ENCODE measurements around the gene DRG2.

DRG2 gene

DNA sequence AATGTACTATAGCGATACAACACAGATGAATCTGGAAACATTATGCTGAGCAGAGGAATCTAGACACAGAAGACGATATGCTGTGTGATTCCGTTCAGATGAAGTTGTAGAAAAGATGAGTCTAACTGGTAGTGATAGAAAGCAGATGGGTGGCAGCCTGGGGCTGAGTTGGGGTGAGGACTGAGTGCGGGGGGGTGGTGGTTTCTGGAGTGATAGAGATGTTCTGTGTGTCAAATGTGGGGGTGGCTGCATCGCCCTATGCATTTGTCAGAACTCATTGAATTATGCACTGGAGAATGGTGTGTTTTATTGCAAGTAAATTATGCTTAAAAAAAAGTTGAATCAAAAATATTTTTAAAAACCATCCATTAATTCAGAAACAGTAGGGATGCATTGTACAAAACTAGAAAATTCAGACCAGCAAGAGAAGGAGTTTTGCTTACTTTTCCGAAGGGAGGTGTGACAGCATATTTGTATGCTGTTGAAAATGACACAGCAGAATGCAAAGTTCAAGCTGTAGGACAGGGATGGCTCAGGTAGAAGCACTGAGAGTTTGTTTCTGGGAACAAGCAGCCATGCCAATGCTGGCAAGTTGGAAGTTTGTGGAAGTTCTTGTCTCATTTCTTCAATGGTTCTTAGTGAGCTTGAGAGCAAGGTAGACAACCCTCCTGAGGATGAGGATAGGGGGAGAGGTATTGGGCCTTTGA is 13.0 kb upstream of the DRG2 start:
- no peak for DNase-seq (ENCODE audit: low spot score)

DNA sequence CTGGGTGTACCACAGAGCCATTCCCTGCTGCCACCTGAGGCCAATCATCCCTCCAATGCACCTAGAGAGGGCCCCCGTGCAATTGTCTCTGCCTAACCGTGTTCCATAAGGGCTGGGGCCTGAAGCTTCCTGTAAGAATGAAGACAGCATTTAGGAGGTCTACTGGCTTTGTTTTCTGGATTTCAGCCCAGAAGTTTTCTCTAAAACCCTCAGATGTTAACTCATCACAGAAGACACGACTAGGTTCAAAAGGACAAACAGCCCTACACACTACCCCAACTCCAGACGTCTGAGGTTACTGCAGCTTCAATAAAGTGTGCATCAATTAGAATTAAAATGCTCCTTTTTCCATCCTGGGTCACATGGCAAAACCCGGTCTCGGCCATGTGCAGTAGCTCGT is 10.8 kb upstream of the DRG2 start:
- DNase-seq (ENCODE audit: low spot score), result no peak

DNA sequence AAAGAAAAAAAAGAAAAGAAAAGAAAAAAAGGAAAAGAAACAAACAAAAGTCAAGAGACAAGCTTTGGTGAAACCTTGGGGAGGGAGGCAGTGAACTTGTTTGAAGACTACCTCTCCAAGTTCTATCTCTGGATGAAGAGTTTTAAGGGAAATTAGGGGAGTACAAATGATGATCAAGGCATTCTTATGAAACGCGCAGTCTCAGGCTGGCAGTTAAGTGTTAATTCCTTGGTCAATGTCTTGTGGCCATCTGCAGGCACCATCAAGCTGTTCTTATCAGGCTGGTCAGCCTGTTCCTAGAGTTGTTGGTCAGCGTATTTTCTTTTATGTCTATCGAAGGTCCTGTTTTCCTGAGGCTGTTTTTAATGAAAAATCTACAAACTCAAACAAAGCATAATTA is 8.2 kb upstream of the DRG2 start:
- no peak for DNase-seq (ENCODE audit: low spot score)

DNA sequence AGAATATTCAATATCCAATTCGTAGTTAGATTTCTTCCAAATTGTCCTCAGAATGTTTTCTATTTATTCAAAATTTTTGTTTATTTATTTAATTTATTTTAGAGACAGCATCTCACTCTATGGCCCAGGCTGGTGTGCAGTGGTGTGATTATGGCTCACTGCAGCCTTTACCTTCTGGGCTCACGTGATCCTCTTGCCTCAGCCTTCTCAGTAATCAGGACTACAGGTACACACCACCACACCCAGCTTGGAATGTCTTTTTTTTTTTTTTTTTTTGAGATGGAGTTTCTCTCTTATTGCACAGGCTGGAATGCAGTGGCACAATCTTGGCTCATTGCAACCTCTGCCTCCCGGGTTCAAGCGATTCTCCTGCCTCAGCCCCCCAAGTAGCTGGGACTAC is 3.5 kb upstream of the DRG2 start:
- DNase-seq (ENCODE audit: low spot score), result no peak

DNA sequence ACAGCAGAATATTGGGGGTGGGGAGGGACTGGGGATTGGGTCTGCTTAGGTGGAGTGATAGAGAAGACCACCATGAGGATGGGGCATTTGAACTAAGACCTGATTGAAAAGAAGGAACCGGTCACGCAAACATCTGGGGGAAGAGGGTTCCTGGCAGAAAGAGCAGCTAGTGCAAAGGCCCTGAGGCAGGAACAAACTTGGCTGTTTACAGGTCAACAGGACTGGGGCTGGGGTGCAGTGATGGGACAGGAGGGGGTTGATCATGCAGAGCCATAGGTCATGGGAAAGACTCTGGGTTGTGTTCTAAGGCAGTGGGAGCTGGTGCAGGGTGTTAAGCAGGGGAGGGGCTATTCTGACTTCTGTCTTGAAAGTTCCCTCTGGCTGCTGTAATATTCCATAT is 1.9 kb downstream of the DRG2 start:
- DNase-seq (ENCODE audit: low spot score), result no peak

DNA sequence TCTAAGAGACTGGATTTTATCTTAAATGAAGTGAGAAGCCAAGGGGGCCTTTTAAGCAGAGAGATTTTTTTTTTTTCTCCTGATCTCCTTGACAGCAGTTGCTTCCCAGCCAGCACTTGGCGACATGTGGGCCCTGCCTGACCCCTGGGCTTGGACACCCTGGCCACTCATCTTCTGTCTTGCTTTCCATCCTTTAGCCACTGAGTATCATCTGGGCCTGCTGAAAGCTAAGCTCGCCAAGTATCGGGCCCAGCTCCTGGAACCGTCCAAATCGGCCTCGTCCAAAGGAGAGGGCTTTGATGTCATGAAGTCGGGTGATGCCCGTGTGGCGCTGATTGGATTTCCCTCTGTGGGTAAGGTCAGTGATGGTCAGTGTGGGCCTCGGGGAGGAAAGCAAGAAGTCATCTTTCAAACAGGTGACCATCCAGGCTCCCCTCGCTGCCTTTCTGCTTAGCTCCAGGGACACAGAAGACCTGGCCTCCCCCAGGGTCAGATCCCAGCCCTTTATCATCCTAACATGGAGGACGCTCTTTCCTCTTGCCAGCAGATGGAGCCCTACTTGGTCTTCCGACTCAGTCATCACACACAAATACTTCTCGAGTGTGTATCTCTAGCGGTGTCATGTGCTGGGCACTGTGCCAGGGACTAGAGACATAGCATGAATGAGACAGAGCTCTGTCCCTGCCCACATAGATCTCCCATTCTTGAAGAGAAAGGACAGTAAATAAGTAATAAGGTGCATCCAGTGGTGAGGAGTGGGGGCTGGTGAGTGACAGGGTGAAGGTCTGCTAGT is 6.1 kb downstream of the DRG2 start:
- peak; percentile 58 for DNase-seq (ENCODE audit: low spot score)

DNA sequence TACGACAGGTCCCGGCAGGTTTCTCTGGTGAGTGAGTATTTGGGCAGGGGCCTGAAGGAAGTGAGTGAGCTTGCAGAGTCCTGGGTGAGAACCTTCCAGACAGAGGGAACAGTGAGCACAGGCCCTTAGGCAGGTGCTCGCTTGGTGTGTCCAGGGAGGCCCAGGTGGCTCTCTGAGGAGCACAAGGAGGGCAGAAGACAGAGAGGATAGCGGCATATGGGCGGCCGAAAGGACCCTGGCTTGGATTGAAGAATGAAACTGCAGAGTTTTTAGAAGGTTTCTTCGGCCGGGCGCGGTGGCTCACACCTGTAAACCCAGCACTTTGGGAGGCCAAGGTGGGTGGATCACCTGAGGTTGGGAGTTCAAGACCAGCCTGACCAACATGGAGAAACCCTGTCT is 6.7 kb downstream of the DRG2 start:
- no peak for DNase-seq (ENCODE audit: low spot score)

DNA sequence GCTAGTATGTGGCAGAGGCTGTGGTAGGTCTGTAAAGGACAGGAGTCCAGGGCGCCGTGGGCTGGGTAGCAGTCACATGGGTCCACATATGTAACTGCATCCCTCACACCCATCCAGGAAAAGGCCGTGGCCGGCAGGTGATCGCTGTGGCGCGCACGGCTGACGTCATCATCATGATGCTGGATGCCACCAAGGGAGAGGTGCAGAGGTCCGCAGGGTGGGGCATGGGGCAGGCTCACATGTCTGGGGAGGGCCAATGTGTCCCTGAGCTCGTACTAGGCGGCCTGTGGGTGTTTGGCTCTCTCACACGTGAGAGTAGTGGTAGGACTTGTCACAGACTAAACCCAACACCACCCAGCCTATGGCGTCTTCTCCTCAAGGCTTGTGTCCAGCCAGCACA is 11.8 kb downstream of the DRG2 start:
- DNase-seq (ENCODE audit: low spot score), result no peak

DNA sequence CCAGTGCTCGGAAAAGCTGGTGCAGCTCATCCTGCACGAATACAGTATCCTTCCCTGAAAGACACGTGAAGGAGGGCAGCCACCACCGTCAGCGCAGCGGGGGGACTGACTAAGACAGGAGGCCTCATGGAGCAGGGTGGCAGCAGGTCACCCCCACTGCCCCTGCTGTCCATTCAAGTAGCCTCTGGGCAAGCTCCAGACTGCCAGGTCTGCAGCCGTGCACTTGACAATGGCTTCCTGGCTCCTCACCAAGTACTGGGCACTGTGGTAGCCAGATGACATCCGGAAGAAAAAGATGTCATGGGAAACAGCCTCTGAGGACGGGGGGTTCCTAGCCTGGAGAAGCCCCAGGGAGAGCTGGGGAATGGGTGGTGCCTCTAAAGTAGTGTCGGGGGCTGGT is 12.9 kb downstream of the DRG2 start:
- no peak for DNase-seq (ENCODE audit: low spot score)

DNA sequence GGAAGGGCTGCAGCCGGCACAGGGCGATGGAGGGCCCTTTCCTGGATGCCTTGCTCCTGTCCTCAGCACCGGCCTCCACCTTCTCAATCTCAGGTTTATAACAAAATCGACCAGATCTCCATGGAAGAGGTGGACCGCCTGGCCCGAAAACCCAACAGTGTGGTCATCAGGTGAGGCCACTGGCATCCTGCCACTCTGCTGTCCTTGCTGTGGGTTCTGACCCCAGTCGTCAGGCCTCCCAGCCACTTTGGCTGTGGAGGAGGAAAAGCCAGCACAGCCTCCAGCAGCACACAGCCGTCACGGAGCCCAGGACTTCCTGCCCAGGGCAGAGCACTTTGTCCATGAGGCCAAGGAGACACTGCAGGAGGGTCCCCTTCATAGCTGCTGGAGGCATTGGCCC is 14.1 kb downstream of the DRG2 start:
- DNase-seq (ENCODE audit: low spot score), result no peak

DNA sequence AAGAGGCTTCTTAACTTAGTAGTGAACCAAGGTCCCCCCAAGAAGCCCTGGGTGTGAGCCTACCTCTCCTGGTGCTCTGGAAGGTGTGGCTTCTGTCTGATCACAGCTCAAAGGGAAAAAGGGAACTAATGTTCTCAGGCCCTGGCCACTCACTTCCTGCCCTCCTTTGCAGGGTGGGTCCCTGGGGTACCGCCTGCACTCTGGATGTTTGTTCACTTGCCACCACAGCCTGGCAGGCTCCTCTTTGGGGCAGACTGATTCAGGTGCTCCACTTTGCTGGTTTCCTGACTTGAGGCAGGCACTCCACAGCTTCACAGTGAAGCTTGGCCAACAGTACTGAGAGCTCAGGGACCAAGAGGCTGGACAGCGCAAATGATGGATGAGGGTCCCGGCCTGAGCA is 14.9 kb downstream of the DRG2 start:
- DNase-seq (ENCODE audit: low spot score), result no peak

DNA sequence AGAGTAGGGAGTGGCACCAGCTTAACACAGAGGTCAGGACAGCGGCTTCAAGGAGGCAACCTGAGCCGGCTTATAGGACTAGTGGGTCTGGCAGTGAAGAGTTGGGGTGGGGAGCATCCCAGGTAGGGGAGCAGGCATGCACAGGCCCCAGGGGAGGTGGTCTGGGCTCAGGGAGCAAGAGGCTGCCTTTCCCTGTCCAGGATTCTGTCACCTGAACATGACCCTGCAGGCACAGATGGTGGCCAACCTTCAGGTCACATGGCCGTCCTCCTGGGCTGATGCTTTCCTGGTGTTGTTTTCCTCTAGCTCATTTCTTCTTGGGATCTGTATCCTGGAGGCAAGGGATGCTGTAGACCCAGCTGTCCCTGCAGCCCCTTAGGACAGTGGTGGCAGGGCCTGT is 17.3 kb downstream of the DRG2 start:
- no peak for DNase-seq (ENCODE audit: low spot score)

DNA sequence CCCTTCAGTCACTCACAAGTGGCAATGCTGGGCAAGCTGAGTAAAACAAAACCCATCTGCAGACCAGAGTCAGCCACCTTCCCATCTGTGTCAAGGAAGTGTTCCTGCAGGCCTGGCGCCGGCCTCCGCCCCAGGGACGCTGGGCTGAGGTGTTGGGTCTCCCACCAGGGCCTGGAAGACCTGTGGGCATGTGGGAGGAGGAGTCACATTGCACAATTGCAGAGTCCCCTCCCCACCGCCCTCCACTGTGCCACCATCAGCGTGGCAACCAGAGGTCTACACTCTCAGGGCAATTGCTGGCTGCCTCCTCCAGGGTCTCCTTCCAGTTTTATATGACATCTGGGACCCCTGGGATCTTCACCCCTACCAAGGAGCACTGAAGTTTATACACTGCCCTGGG is 17.8 kb downstream of the DRG2 start:
- no peak for DNase-seq (ENCODE audit: low spot score)

DNA sequence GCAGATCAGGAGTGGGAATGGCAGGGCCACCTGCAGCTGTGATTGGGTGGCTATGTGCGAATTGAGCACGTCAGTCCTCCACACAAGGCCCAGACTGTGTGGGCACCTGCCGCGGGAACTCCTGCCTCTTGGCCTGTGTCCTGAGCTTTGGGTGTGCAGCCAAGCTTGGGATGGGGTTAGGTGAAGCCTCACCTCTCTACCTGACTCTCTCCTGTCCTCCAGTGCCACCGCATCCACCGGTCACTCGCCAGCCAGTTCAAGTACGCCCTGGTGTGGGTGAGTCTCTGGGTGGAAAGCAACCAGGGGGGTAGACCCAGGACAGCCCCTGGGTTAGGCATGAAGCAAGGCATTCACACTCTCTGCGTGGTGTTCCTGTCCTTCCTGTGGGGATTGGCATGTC is 18.5 kb downstream of the DRG2 start:
- no peak for DNase-seq (ENCODE audit: low spot score)

DNA sequence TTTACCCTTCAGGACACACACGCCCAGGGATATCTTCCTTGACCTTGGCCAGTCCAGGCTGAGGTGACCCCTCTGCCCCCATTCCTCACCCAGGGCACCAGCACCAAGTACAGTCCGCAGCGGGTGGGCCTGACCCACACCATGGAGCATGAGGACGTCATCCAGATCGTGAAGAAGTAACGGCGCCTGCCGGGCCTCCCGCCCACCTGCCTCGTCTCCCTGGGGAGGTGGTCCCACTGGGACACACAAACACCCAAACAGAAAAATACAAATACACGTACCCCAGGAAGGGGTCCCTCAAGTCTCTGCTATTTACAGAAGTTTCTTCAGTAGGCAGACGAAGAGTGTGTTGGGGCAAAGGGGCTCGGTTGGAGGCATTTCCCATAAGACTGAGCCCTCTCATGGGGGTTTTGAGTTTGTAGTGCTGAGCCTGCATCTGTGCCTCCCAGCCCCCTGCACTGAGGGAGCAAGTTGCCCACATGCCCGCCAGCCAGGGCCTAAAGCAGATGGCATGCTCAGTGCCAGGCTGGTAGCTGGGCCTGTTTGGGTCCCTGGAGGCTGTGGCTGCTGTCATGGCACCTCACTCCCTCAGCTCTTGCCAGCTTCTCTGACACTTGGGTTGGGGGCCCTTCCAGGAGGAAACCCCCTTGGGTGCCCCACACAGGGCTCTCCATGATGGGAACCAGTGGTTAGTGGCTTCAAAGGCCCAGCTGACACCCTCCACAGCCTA is 19.5 kb downstream of the DRG2 start:
- no peak for DNase-seq (ENCODE audit: low spot score)

DNA sequence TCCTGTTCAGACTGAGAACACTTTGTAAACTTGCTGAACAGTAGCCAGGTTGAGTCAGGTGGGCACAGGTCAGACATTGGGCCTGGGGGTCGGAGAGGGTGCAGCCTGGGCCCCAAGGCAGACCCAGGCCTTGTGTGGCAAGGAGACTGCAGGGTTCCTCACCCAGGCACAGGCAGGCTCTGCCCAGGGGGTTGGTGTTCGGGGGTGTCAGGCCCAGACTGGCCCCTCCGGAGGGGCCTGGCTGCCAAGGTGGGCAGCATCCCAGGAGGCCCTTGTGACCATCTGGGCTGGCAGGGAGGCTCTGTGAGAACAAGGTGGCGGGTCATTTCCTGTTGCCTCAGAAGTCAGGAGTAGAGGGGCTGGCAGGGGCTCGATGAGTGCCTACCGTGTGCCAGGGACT is 20.2 kb downstream of the DRG2 start:
- DNase-seq (ENCODE audit: low spot score), result no peak

DNA sequence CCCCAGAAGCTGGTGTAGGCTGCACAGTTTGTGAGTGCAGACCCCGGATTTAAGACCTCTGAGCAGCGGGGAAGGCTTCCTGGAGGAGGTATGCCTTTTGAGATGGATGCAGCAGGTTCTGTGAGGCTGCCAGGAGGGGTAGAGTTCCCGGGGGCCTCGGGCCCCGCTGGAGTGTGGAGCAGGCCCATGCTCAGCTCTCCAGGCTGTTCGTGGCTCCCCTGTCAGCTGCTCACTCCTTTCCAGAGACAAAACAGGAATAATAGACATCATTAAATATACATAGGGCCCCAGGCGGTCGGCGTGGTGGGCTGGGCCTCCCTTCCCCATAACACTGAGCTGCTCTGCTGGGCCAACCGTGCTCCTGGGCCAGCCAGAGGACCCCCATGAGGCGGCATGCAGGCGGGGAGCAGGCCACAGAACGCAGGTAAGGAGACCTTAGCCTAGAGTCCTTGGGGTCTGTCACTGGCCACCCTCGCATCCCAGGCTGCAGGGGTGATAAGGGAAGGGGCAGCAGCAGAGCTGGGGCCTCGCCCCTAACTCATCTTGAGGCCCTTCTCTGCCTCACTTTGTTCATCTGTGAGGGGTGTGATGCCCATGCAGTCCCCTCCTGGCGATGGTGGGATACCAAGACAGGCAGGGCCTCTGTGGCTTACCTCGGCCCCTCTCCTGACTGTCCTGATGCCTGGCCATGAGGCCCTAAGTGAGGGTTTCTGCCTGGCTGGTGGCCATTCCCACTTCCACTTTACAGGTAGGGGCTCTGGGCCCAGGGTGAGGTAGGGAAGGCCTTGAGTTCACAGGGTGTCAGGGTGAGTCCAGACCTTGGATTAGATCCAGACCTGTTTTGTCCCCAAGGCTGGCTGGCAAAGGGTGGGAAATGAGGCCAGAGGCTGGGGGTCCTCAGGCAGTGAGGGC is 20.9 kb downstream of the DRG2 start, which contains the start of gene MYO15A:
Gene MYO15A, plus strand, starts transcription at position 356 of the 912 bp plus-strand sequence. CDS start 10,045 bp downstream, outside the sequence.
- DNase-seq (ENCODE audit: low spot score), result no peak

DNA sequence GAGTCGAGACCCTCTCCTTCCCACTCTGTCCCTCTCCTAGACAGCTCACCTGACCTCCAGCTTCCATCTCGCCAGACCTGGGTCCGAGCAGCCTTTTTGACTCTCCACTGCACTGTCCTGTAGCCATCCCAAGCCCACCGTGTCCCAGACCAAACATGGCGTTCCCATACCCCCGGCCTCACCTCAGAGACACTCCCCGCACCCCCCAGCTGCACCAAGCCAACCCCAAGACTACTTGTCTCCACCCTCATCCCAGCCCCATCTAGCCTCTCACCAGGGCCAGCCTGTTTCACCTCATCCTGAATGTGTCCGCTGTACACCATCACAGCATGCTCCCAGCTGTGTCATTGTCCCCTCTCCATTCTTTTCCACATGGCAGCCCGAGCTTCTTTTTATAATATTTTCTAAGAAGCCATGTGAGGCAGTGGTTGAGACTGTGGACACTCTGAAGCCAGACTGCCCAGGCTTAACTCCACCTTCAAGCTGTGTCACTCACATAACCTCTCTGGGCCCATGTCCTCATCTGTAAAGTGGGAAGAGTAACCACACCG is 22.3 kb downstream of the DRG2 start:
- DNase-seq (ENCODE audit: low spot score), result no peak

DNA sequence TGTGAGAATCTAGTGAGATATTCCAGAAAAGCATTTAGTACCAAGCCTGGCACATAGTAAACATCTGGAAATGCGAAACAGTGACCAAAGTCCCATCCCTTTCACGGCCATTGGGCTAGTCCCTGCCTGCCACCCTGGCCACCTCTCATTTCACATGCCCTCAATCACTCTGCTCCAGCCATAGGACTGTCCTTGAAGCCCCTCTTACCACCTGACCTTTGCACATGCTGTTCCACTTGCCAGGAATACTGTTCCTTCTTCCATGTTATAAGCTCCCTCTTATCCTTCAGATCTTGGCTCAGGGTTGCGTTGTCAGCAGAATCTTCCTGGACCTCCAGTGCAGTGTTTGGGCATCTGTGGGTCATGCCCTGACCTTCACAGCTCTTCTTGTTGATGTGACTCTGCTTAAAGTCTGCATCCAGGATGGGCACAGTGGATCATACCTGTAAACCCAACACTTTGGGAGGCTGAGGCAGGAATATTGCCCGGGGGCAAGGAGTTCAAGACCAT is 22.9 kb downstream of the DRG2 start:
- no peak for DNase-seq (ENCODE audit: low spot score)

DNA sequence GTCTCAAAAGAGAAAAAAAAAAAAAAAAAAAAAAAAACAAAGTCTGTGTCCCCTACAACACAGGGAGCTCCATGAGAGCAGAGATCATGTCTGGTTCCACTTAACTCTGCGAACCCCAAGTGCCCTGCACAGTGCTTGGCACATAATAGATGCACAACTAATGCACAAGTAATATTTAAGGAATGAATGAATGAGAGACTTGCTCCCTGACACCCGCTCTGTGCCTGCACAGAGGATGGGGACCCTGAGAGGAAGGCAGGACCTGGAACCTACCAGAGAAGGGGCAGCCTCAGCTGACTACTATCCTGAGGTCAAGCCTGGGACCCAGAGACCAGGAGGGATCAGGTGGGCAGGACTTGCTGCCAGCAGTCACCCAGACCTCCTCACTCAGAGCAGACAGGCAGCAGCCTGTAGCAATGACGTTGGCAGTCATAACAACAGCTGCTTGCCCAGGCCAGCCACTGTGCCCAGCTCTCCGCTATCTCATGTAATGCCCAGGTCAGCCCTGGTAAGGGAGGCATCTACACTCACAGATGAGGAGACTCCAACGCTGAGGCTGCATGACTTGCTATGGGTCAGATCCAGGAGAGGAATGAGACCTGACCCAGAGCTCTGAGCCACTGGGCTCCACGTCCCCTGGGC is 23.7 kb downstream of the DRG2 start:
- no peak for DNase-seq (ENCODE audit: low spot score)

DNA sequence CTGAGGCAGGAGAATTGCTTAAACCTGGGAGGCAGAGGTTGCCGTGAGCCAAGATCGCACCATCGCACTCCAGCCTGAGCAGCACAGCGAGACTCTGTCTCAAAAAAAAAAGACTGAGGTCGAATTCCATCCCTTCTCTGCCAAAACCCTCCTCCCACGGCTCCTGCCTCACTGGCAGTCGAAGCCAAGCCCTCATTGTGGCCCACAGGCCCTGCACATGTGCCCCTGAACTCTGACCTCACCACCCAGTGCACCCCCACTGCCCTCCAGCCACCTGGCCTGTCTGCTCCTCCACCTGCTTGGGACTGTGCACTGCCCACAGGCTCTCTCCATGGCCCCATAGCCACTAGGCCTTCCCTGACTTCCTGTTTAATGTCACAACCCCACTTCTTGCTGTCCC is 27.8 kb downstream of the DRG2 start:
- DNase-seq (ENCODE audit: low spot score), result no peak

Measured in SW480 (cell line).